HG03571 (cell line): Measurements from ENCODE around the gene ADD1.

ENCODE experiments used
- ATAC-seq: cut with Tn5 transposase; IDR thresholded peaks from one replicate; pipeline ENCODE4 v1.9.1; 2021; ENCODE audit not compliant: unreplicated experiment

Gene ADD1

DNA sequence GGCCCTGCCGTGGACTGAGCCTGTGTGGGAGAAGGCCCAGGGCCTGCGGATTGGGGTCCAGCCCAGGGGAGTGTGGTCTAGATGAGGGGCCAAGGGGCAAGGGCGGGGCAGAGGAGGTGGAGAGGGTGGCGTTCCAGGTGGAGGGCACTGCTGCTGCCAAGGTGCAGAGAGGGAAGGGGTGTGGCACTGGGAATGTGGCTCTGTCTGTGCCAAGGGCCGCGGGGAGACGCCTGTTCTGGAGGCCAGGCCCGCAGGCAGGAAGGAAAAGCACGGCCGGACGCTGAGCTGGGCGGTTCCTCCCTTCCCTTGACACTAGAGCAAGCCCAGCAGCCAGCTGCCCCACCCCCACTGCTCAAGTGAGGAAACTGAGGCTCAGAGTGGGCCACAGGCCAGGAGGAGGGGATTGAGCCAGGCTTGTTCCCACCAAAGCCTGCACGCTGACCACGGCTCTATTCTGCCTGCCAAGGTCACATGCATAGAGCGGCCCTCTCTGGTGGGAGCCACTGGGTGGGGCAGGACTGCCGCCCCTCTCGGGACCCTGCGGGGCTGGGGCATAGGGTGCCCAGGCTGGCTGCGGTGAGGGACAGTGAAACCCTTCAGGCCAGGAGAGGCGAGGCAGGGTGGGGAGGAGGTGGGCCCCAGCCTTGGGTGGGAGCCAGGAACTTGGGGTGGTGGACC, 37.8 kb upstream of the ADD1 start:
- no peak for ATAC-seq

- no peak for ATAC-seq
Observed at GRCh38 chr4:2806390-2807355, 37.0 kb upstream of the ADD1 start.

- no peak for ATAC-seq
Observed at GRCh38 chr4:2807571-2807970, 36.1 kb upstream of the ADD1 start.

DNA sequence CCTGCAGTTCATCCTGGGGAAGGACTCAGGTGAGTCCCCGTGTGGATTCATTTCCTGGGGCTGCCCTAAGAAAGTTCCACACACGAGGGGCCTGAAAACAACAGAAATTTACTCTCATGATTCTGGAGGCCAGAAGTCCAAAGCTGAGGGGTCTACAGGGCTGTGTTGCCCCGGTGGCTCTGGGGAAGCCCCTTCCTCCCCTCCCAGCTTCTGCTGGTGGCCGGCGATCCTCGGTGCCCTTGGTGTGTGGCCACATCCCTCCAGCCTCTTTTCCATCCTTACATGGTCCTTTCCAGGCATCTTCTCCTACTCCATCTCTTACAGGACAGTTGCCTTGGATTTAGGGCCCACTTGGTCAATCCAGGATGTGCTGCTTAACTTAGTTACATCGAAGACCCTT, 35.6 kb upstream of the ADD1 start:
- ATAC-seq = no peak

DNA sequence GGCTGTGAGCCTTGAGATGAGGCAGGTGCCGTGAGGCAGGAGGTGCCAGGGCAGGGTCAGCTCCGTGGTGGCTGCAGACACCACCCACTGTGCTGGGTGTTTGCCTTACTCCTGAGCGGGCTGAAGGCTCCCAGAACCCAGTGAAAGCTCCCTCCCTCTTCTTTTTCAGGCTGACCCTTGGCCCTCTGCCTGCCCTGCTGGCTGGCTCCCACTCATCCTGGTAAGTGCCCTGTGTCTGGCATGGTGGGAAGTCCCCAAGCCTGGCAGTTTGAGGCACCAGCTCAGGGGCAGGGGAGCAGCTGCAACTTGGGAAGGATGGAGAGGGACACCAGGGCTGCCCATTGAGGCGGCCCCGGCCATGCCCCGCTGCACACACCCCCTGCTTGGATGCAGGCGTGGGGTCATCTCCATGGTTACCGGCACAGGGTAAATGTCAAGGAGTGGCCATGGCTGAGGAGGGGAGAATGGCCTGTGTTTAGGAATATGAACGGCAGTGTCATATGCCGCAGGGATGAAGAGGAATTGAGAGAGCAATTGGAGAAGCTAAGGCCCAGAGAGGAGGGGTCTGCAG, 33.9 kb upstream of the ADD1 start:
- ATAC-seq = no peak

DNA sequence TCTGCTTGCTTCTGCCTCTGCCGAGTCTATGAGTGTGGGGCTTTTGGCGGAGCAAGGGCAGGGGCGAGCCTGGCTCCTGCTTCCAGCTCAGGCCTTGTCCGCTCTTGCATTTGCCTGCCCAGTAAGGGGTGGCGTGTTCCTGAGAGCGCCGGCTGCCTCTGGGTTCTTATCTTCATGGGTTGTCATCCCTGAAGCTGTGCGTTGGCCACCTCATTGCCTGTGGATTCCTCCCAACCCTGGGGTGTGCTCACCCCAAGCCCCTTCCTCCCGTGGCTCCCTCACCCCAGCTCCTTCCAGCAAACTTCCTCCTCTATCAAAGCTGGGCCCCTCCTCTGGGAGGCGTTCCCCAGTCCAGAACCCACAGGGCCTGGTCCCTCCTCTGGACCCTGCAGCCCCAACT, 33.3 kb upstream of the ADD1 start:
- no peak for ATAC-seq

DNA sequence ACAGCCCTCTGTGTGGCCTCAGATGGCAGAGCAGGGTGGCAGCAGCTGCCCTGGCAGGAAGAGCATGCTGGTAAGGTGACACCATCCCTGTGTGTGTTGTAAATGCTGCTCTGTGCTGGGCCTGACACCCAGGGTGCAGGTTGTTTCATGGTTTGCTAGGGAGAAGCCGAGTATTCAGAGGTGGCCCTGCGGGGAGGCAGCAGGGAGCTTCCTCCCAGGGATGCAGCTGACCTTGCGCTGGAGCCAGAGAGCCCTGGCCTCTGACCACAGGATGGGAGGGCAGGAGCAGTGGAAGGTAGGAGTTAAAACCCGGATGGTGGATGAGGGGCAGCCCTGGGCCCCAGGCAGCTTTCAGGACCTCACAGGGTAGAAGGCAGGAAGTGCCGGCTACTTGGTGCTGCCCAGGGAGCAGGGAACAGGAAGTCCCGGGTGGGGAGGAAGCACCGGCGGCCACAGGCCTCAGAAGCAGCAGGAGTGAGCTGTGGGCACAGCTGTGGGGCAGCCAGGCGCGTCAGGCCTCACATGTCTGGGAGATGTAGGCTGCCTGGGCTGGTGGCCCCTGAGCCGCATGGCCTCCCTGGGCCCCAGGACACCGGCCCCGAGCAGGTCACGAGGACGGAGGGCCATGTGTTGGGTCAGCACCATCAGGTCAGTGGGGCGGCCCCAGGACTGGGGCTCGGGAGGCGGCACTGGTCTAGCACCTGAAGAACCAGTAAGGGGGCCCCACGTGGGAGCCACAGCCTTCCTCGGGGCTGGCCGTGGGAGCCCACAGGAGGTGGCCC, 31.6 kb upstream of the ADD1 start:
- ATAC-seq = peak; percentile 70

DNA sequence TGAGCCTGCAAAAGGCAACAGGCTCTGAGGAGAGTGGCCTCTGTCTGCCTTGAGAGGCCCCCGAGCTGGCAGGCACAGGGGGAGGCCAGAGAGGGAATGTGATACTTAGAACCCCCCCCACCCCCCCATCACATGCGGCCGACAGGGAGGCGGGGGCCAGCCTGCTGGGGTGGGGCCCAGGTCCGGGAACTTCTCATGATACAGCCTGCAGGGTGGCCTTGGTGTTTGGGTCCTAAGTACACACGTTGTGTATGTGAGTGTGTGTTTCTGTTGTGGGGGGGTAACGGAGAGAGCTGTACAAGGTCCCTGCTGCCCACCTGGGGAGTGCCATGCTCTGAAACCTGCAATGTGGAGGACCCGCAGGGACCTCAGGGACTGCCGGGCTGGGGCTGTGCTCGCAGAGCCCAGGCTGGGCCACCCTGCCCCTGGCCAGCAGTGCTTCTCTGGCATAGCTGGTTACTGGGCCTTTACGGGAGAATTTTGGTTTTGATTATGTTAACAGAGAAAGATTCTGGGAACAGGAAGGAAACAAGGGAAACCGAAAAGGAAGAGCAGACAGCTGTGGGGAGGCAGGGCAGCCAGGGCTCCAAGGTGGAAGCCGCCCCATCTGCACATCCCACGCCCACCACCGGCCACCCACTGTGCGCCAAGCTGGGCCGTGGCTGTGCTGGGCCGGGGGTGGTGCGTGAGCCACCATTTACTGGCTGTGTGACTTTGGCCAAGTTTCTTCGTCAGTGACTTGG, 30.9 kb upstream of the ADD1 start:
- no peak for ATAC-seq

DNA sequence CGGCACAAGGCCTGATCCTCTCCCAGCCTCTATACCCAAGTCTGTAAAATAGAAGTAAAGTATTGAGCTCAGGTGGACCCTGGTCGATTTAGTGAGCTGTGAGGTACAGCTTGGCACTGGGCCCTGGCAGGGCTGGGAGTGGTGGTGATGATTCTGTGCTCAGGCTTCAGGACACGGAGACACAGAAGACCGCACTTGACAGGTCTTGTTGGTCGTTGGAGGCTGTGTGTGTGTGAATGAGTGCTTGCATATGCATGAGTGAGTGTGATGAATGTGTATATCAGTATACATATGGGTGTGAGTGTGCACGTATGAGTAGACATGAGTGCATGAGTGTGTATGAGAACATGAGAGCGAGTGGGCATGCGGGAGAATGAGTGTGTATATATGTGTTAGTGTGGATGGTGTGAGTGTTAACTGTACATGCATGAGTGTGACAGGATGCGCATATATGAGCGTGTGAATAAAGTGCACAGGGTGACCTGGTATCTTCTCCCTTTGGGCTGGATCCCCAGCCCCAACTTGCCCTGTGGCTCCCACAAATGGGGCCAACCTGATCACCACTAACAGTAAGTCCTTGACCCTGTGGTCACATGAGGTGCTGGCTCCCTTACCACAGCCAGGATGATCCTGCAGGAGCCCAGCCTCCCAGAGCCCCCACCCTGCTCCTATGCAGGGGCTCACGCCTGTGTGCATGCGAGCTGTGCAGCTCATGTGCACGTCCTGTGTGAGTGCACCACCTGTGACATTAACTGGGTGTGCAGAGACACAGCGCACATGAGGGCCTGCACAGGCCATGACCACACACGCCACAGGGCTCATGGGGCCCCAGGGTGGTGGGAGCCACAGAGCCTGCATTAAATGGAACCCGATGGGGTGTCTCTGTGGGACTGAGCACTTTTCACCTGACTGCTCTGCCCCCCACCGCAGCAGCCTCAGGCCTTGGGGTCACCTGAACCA, 29.9 kb upstream of the ADD1 start:
- no peak for ATAC-seq

DNA sequence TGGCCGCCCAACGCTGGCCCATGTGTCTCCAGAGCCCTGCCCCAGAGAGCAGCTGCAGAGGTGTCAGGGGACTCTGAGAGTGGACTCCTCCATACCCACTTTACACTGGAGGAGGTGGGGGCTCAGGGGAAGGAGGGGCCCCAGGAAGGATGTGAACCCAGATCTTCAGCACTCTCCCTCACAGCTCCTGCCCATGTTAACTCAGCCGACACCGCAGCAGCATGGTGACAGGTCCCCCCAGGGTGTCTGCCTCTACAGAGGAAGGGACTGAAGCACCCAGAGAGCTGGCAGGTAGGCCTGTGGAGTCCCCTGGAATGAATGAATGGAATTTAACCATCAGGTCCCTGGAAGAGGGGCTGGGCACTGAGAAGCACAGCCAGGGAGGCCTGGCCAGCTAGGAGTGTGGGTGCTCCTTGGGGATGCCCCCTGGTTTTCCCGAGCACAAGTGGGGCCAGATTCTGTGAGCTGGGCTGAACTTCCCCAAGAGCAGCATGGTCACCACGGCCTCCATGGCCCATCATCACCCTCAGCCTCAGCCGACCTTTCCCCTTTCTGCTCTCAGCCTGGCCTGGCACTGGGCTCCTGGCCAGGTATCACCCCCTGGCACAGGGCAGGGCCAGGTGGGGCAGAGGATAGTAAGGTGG, 28.9 kb upstream of the ADD1 start:
- no peak for ATAC-seq

DNA sequence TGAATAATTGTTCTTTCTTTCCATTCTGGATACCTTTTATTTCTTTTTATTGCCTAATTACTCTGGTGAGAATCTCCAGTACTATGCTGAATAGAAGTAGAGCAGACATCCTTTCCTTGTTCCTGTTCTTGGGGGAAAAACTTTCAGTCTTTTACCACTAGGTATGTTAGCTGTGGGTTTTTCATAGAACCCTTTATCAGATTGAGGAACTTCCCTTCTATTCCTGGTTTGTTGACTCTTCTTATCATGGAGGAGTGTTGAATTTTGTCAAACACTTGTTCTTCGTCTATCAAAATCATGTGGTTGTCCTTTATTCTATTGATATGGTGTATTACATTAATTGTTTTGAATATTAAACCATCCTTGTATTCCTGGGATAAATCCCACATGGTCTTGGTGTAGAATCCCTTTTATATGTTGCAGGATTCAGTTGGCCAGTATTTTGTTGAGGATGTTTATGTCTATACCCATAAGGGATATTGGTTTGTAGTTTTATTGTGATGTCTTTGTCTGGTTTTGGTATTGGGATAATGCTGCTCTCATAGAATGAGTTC, 27.2 kb upstream of the ADD1 start:
- ATAC-seq = no peak

DNA sequence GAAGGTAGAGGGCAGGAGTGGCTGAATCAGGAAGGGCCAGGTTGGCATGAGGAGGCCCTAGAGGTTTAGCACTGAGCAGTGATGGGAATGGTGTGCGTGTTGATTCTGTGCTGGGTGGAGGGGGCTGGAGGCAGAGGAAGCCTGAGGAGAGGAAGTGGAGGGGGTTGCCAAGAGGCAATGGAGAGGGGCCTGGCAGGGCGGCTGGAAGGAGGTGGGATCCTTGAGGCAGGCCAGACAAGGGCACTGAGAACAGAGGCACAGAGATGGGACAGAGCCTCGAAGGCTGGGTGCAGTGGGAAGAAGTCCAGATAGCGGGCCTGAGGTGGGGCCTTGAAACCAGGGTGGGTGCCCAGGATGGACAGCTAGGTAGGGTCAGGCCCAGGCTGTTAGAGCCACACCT, 26.5 kb upstream of the ADD1 start:
- no peak for ATAC-seq

- ATAC-seq = no peak
Observed at GRCh38 chr4:2817701-2818350, 25.8 kb upstream of the ADD1 start.

GRCh38 chr4:2818351-2818939, 25.2 kb upstream of the ADD1 start:
- no peak for ATAC-seq

DNA sequence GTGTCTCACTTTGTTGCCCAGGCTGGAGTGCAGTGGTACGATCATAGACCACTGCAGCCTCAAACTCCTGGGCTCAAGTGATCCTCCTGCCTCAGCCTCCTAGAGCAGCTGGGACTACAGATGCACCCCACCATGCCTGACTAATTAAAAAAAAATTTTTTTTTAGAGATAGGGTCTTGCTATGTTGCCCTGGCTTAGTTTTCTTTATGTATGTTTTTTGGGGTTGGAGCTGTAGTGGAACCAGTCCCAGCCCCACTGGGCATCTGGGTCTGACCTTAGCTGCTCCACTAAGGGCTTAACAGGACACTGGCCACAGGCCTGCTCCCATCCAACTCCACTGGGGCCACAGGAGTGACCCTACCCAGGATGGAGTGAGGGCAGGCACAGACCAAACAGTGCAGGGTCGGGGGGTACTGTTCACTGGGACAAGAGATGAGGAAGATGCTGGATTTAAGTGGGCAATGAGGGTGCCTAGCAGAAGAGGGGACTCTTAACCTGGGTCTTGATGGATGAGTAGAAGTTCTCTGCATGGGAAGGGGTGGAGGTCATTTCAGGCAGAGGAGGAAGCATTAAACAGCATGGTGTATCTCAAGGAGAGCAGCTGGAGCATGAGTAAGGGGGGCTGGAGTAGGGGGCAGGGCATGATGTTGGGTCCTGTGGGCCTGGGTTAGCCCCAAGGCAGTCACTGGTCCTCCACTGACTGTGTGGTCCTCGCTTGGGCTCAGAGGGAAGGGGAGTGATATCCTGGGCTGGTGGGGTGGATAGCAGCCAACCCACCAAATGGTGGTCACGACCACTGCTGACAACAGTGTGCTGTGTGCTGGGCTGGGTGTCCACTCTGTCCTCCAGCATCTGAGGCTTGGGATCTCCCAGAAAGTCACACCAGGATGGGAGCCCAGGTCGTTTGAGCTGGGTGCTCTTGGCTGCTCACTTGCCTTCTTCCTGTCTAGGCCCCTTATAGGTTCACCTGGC, 24.1 kb upstream of the ADD1 start:
- no peak for ATAC-seq

DNA sequence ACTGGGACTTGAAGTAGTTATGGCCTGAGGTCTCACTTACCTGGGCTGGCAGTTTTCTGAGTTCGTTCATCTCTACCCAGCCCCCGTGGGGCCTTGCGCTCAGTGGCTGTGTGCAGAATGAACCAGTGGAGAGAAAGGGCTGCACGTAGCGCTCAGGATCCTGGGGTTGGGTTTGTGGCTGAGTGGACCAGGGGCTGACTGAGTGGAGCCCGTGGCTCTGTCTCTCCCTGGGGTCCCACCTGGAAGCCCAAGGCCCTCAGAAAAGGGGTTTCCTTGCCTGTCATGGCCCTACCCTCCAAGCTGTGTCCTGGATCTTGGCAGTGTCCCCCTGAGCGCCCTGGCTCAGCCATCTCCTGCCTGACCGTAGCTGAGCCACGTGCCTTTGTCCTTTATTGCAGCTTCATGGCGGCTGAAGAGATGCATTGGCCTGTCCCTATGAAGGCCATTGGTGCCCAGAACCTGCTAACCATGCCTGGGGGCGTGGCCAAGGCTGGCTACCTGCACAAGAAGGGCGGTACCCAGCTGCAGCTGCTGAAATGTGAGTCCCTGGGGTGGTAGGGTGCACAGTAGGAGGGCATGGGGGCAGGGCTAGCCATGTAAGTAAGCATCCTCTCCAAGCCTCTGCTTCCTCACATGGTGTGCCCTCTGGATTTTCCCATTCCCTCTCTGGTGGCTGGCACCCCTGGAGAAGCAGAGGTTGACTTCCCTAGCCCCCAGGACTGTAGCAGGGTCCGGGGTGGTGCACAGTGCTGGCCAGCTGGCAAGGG, 23.2 kb upstream of the ADD1 start:
- ATAC-seq = no peak
